Osteocyte (in vitro differentiated cells): Measurements from ENCODE around the gene POR. TPM values are rescaled to one million over a fixed set of nuclear protein-coding genes. Genes with fewer than 3 reads are reported as not detected.

Experiments used
- DNase-seq: peaks from one replicate; pipeline ENCODE4 v3.0.0; 2021; ENCODE audit warnings: mixed read lengths; ENCODE audit not compliant: unreplicated experiment; ENCODE audit errors: extremely low spot score
- H3K27ac Mint-ChIP-seq: one replicate; pipeline ENCODE4 v1.8.0; 2021; ENCODE audit warnings: mild to moderate bottlenecking, mixed read lengths; ENCODE audit not compliant: unreplicated experiment
- H3K27me3 Mint-ChIP-seq: one replicate; pipeline ENCODE4 v1.8.0; 2021; ENCODE audit warnings: mixed read lengths; ENCODE audit not compliant: unreplicated experiment
- H3K36me3 Mint-ChIP-seq: one replicate; pipeline ENCODE4 v1.8.0; 2021; ENCODE audit warnings: mixed read lengths; ENCODE audit not compliant: unreplicated experiment
- H3K4me1 Mint-ChIP-seq: one replicate; pipeline ENCODE4 v1.8.0; 2021; ENCODE audit warnings: mixed read lengths; ENCODE audit not compliant: unreplicated experiment
- H3K4me3 Mint-ChIP-seq: one replicate; pipeline ENCODE4 v1.8.0; 2021; ENCODE audit warnings: mild to moderate bottlenecking, moderate library complexity, mixed read lengths; ENCODE audit not compliant: unreplicated experiment
- H3K9me3 Mint-ChIP-seq: one replicate; pipeline ENCODE4 v1.8.0; 2021; ENCODE audit warnings: mixed read lengths; ENCODE audit not compliant: unreplicated experiment
- microRNA-seq: library from miRNA; unstranded; fragments of <30 nt; microRNA quantifications from one replicate; pipeline ENCODE4 v1.1.0, GENCODE V29; 2020; ENCODE audit not compliant: unreplicated experiment
- total RNA-seq: library from RNA; stranded (reverse); gene quantifications from 2 replicates; pipeline ENCODE4 v1.2.1, GENCODE V29; 2021
- TF ChIP-seq, protein P1 (sequence below): fragments of 200-600 bp; sonication (generic); IDR thresholded peaks from 2 replicates; pipeline ENCODE4 v1.5.0; 2021; ENCODE audit warnings: antibody characterized with exemption, mild to moderate bottlenecking, moderate library complexity

POR gene
- total RNA-seq, 1 donor from 2014 or later, result 62.1 TPM

DNA sequence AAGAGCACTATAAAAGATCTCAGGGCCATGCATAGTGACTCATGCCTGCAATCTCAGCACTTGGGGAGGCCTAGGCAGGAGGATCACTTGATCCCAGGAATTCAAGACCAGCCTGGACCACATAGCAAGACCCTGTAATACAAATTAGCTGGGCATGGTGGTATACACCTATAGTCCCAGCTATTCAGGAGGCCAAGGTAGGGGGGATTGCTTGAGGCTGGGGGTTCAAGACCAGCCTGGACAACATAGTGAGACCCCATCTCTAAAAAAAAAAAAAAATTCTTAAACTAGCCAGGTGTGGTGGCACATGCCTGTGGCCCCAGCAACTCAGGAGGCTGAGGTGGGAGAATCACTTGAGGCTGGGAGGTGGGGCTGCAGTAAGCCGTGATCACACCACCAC, 117.0 kb downstream of the POR start:
- no peak overlapping the region for H3K4me3 Mint-ChIP-seq
- DNase-seq, result no peak
- H3K36me3 Mint-ChIP-seq, result peaks cover 6% of the 10 kb centered on the region
- H3K9me3 Mint-ChIP-seq, result no peaks in the 10 kb centered on the region
- no peaks in the 10 kb centered on the region for H3K4me1 Mint-ChIP-seq
- no peak overlapping the region for H3K27ac Mint-ChIP-seq
- no peaks in the 10 kb centered on the region for H3K27me3 Mint-ChIP-seq
- TF ChIP-seq, protein P1, sequence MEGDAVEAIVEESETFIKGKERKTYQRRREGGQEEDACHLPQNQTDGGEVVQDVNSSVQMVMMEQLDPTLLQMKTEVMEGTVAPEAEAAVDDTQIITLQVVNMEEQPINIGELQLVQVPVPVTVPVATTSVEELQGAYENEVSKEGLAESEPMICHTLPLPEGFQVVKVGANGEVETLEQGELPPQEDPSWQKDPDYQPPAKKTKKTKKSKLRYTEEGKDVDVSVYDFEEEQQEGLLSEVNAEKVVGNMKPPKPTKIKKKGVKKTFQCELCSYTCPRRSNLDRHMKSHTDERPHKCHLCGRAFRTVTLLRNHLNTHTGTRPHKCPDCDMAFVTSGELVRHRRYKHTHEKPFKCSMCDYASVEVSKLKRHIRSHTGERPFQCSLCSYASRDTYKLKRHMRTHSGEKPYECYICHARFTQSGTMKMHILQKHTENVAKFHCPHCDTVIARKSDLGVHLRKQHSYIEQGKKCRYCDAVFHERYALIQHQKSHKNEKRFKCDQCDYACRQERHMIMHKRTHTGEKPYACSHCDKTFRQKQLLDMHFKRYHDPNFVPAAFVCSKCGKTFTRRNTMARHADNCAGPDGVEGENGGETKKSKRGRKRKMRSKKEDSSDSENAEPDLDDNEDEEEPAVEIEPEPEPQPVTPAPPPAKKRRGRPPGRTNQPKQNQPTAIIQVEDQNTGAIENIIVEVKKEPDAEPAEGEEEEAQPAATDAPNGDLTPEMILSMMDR, result no peak

Small RNAs within 50 kb of the gene (microRNA-seq; reads per million reads assigned to microRNA genes)
- not detected for gene MIR4651

Other genes with a start within 250 kb of the POR start
- gene HIP1, start 176.2 kb upstream of the POR start, total RNA-seq, result 55.3 and 62.0 TPM in 2 replicates
- gene CCL26, start 142.9 kb upstream of the POR start, total RNA-seq, result not detected in 2 replicates
- not detected in 2 replicates for gene CCL24, start 101.3 kb upstream of the POR start, total RNA-seq
- gene RHBDD2, start 36.1 kb upstream of the POR start, total RNA-seq, result 44.8 and 50.7 TPM in 2 replicates
- 36.3 and 37.6 TPM in 2 replicates for gene TMEM120A, start 79.4 kb downstream of the POR start, total RNA-seq
- 29.7 and 32.5 TPM in 2 replicates for gene STYXL1, start 132.8 kb downstream of the POR start, total RNA-seq
- gene MDH2, start 133.0 kb downstream of the POR start, total RNA-seq, result 119 and 133 TPM in 2 replicates